GM19240 (cell line): ENCODE results near the gene FAM90A1.
"Not testable (repeated sequence)": the region's sequence is repeated elsewhere in the genome, so short reads cannot be mapped to it uniquely, and the experiment has no call there.

Experiments used
- DNase-seq: peaks from one replicate; pipeline ENCODE4 v3.0.0; 2011; ENCODE audit warnings: low spot score; ENCODE audit not compliant: insufficient read length

FAM90A1 gene

GRCh38 chr12:8226992-8227731 is at the start of gene FAM90A1:
TSS of gene FAM90A1 (minus strand) at chr12:8227618. CDS start at chr12:8224832, 2,786 bp downstream.
- not testable (repeated sequence) for DNase-seq

- DNase-seq: not testable (repeated sequence)
These were observed 49.0 kb upstream of the FAM90A1 start for GRCh38 chr12:8276397-8276796.

- not testable (repeated sequence) for DNase-seq
These were observed 39.3 kb upstream of the FAM90A1 start for GRCh38 chr12:8266706-8267105.

- DNase-seq: not testable (repeated sequence)
These were observed 36.8 kb upstream of the FAM90A1 start for GRCh38 chr12:8264236-8264635.

GRCh38 chr12:8261111-8261554 is 33.7 kb upstream of the FAM90A1 start:
- not testable (repeated sequence) for DNase-seq

- DNase-seq: not testable (repeated sequence)
These were observed 28.9 kb upstream of the FAM90A1 start for GRCh38 chr12:8256356-8256755.

- not testable (repeated sequence) for DNase-seq
These were observed 27.3 kb upstream of the FAM90A1 start for GRCh38 chr12:8254705-8255104.

- DNase-seq: not testable (repeated sequence)
These were observed 24.8 kb upstream of the FAM90A1 start for GRCh38 chr12:8252056-8252818.

- not testable (repeated sequence) for DNase-seq
These were observed 24.2 kb upstream of the FAM90A1 start for GRCh38 chr12:8251616-8252015.

- DNase-seq: not testable (repeated sequence)
These were observed 19.6 kb upstream of the FAM90A1 start for GRCh38 chr12:8246941-8247535.

- not testable (repeated sequence) for DNase-seq
These were observed 16.3 kb upstream of the FAM90A1 start for GRCh38 chr12:8243682-8244161.

GRCh38 chr12:8242880-8243681 is 15.7 kb upstream of the FAM90A1 start:
- DNase-seq: peak; percentile 24

- not testable (repeated sequence) for DNase-seq
These were observed 15.1 kb upstream of the FAM90A1 start for GRCh38 chr12:8242622-8242879.

GRCh38 chr12:8241917-8242621 is 14.7 kb upstream of the FAM90A1 start:
- not testable (repeated sequence) for DNase-seq

- not testable (repeated sequence) for DNase-seq
These were observed 13.1 kb upstream of the FAM90A1 start for GRCh38 chr12:8240340-8241114.

GRCh38 chr12:8237031-8237430 is 9.6 kb upstream of the FAM90A1 start:
- not testable (repeated sequence) for DNase-seq

- not testable (repeated sequence) for DNase-seq
These were observed 8.1 kb upstream of the FAM90A1 start for GRCh38 chr12:8235316-8236157.

- not testable (repeated sequence) for DNase-seq
These were observed 7.3 kb upstream of the FAM90A1 start for GRCh38 chr12:8234746-8235145.
